Astrocyte (in vitro differentiated cells and primary cell): ENCODE measurements around the gene DCTN5. TPM values are rescaled to one million over a fixed set of nuclear protein-coding genes. Genes with fewer than 3 reads are reported as not detected.

ENCODE experiments used
- DNase-seq: peaks from one replicate; pipeline ENCODE4 v3.0.0-alpha.2; 2010; ENCODE audit warnings: low read depth
- FAIRE-seq: peaks from 2 replicates; lab custom pipeline; 2011; peaks lifted over from hg19 to GRCh38; lab: Jason Lieb, UNC
- H2AFZ ChIP-seq: 2 replicates; pipeline ENCODE4 v1.6.0; 2012; ENCODE audit warnings: low read depth, low read length, inconsistent platforms
- H3K27ac ChIP-seq: 2 replicates; pipeline ENCODE4 v1.5.1; 2011; ENCODE audit warnings: low read depth, low read length, inconsistent platforms
- H3K27me3 ChIP-seq: 2 replicates; pipeline ENCODE4 v1.6.0; 2011; ENCODE audit warnings: low read length, inconsistent platforms; ENCODE audit not compliant: insufficient read depth
- H3K36me3 ChIP-seq: 2 replicates; pipeline ENCODE4 v1.5.1; 2011; ENCODE audit warnings: low read length, inconsistent platforms; ENCODE audit not compliant: insufficient read depth
- H3K4me1 ChIP-seq: 2 replicates; pipeline ENCODE4 v1.5.1; 2011; ENCODE audit warnings: low read length, inconsistent platforms; ENCODE audit not compliant: insufficient read depth
- H3K4me2 ChIP-seq: 2 replicates; pipeline ENCODE4 v1.6.0; 2012; ENCODE audit warnings: low read length, inconsistent platforms
- H3K4me3 ChIP-seq: 2 replicates; pipeline ENCODE4 v1.5.1; 2011; ENCODE audit warnings: low read depth, mild to moderate bottlenecking, low read length, inconsistent platforms; ENCODE audit not compliant: insufficient read depth
- H3K79me2 ChIP-seq: 2 replicates; pipeline ENCODE4 v1.6.0; 2012; ENCODE audit warnings: mild to moderate bottlenecking, low read length, inconsistent platforms; ENCODE audit not compliant: insufficient read depth
- H3K9ac ChIP-seq: 2 replicates; pipeline ENCODE4 v1.6.0; 2012; ENCODE audit warnings: mild to moderate bottlenecking, low read length, inconsistent platforms
- H3K9me3 ChIP-seq: 2 replicates; pipeline ENCODE4 v1.5.1; 2012; ENCODE audit warnings: low read depth, mild to moderate bottlenecking, low read length, inconsistent platforms; ENCODE audit not compliant: insufficient read depth
- H4K20me1 ChIP-seq: 2 replicates; pipeline ENCODE4 v1.6.0; 2012; ENCODE audit warnings: low read length, inconsistent platforms; ENCODE audit not compliant: insufficient read depth
- H3K27ac Mint-ChIP-seq: one replicate; pipeline ENCODE4 v1.8.0; 2021; ENCODE audit warnings: mild to moderate bottlenecking, mixed read lengths; ENCODE audit not compliant: unreplicated experiment
- H3K27me3 Mint-ChIP-seq: one replicate; pipeline ENCODE4 v1.8.0; 2021; ENCODE audit warnings: low read depth, mixed read lengths; ENCODE audit not compliant: unreplicated experiment
- H3K36me3 Mint-ChIP-seq: one replicate; pipeline ENCODE4 v1.8.0; 2021; ENCODE audit warnings: low read depth, mixed read lengths; ENCODE audit not compliant: unreplicated experiment
- H3K4me1 Mint-ChIP-seq: one replicate; pipeline ENCODE4 v1.8.0; 2021; ENCODE audit warnings: low read depth, mixed read lengths; ENCODE audit not compliant: unreplicated experiment
- H3K4me3 Mint-ChIP-seq: one replicate; pipeline ENCODE4 v1.8.0; 2021; ENCODE audit warnings: mild to moderate bottlenecking, moderate library complexity, mixed read lengths; ENCODE audit not compliant: unreplicated experiment
- H3K9me3 Mint-ChIP-seq: one replicate; pipeline ENCODE4 v1.8.0; 2021; ENCODE audit warnings: mild to moderate bottlenecking, mixed read lengths; ENCODE audit not compliant: unreplicated experiment
- EZH2 ChIP-seq: IDR thresholded peaks from 2 replicates; pipeline ENCODE4 v1.6.1; 2012; ENCODE audit warnings: mild to moderate bottlenecking, low read length, inconsistent platforms; ENCODE audit not compliant: insufficient read depth
- total RNA-seq: library from RNA; stranded (reverse); gene quantifications from 2 replicates; pipeline ENCODE4 v1.2.1, GENCODE V29; 2021
- TF ChIP-seq, protein P1 (sequence below): IDR thresholded peaks from 2 replicates; pipeline ENCODE4 v1.5.1; 2011; ENCODE audit warnings: low read depth, mild to moderate bottlenecking, inconsistent platforms, low read length, moderate library complexity; ENCODE audit not compliant: insufficient read depth

The DCTN5 gene
- total RNA-seq, 1 donor from 2014 or later = 117 TPM

DNA sequence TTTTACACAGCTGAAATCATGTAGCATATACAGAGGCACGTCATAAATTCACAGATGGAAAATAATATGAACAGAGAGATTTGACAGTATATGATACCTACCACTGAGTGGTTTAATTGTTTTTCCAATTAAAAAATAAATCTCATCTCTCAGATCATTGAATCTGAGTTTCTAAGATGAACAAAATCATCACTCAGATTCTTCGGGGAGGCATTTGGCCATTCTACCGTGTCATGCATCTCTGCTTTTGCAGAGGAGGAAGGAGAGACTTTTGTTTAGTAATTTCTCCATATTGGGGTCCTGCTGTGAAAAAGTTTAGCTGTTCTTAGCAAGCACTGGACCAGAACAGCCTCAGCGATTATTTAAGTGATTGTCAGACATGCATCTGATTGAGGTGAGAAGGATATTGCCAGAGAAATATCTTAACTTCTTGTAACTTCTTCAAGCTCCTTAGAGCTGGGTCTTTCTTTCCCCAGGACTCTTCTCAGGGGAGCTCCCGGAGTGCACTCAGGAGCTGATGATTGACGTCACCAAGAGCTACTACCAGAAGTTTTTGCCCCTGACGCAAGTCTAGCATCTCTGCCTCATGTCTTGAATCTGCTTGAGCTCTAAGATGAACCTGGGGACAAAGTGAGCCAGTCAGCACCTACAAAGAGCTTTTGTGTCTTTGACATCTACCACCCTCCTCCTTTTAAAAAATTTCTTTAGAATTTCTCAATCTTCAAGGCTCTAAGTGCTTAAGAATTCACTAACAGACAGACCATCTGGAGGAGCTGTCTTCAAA is 25.5 kb downstream of the DCTN5 start:
- Mint-ChIP-seq H3K4me1 (peaks cover 13% of the 10 kb centered on the region), H3K27me3 (no peaks in the 10 kb centered on the region), H3K4me3 (no peak overlapping the region), H3K36me3 (peaks cover 21% of the 10 kb centered on the region), H3K27ac (no peak overlapping the region), H3K9me3 (no peaks in the 10 kb centered on the region)
- H3K9ac ChIP-seq = no peak overlapping the region
- peaks cover 19% of the 10 kb centered on the region for H3K4me1 ChIP-seq
- no peak for FAIRE-seq
- peaks cover 45% of the 10 kb centered on the region for H4K20me1 ChIP-seq
- no peak overlapping the region for H2AFZ ChIP-seq
- no peak overlapping the region for H3K4me2 ChIP-seq
- TF ChIP-seq EZH2 = no peak
- TF ChIP-seq, protein P1, sequence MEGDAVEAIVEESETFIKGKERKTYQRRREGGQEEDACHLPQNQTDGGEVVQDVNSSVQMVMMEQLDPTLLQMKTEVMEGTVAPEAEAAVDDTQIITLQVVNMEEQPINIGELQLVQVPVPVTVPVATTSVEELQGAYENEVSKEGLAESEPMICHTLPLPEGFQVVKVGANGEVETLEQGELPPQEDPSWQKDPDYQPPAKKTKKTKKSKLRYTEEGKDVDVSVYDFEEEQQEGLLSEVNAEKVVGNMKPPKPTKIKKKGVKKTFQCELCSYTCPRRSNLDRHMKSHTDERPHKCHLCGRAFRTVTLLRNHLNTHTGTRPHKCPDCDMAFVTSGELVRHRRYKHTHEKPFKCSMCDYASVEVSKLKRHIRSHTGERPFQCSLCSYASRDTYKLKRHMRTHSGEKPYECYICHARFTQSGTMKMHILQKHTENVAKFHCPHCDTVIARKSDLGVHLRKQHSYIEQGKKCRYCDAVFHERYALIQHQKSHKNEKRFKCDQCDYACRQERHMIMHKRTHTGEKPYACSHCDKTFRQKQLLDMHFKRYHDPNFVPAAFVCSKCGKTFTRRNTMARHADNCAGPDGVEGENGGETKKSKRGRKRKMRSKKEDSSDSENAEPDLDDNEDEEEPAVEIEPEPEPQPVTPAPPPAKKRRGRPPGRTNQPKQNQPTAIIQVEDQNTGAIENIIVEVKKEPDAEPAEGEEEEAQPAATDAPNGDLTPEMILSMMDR = no peak
- peaks cover 13% of the 10 kb centered on the region for H3K79me2 ChIP-seq
- H3K4me3 ChIP-seq = no peak overlapping the region
- no peaks in the 10 kb centered on the region for H3K9me3 ChIP-seq
- peaks cover 60% of the 10 kb centered on the region for H3K36me3 ChIP-seq
- H3K27me3 ChIP-seq = no peaks in the 10 kb centered on the region
- H3K27ac ChIP-seq = no peak overlapping the region
- no peak for DNase-seq

DNA sequence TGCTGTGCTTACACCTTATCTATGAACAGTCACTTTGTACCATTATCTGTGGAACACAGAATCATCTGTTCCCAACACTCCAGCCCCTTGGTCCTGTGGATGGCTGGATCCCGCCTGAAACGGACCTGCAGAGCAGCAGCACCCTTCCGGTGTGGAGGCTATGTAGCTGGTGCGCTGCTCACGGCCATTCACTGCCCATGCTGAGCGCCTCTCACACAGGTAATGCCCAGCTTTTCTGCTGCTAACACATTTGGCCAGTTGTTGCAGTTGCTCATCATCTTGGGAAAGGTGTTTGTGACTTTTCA is 26.0 kb downstream of the DCTN5 start:
- FAIRE-seq (no peak), DNase-seq (no peak)
- Histone ChIP-seq H3K79me2 (peaks cover 13% of the 10 kb centered on the region), H3K4me3 (no peak overlapping the region), H3K4me2 (no peak overlapping the region), H3K36me3 (peaks cover 59% of the 10 kb centered on the region), H3K4me1 (peaks cover 19% of the 10 kb centered on the region), H2AFZ (no peak overlapping the region), H3K27ac (no peak overlapping the region), H3K9ac (no peak overlapping the region), H4K20me1 (peaks cover 43% of the 10 kb centered on the region), H3K27me3 (no peaks in the 10 kb centered on the region), H3K9me3 (no peaks in the 10 kb centered on the region)
- H3K4me1 Mint-ChIP-seq = peaks cover 13% of the 10 kb centered on the region
- H3K4me3 Mint-ChIP-seq = no peak overlapping the region
- H3K9me3 Mint-ChIP-seq = no peaks in the 10 kb centered on the region
- TF ChIP-seq, protein P1 = no peak
- no peak overlapping the region for H3K27ac Mint-ChIP-seq
- H3K36me3 Mint-ChIP-seq = peaks cover 21% of the 10 kb centered on the region
- no peaks in the 10 kb centered on the region for H3K27me3 Mint-ChIP-seq

DNA sequence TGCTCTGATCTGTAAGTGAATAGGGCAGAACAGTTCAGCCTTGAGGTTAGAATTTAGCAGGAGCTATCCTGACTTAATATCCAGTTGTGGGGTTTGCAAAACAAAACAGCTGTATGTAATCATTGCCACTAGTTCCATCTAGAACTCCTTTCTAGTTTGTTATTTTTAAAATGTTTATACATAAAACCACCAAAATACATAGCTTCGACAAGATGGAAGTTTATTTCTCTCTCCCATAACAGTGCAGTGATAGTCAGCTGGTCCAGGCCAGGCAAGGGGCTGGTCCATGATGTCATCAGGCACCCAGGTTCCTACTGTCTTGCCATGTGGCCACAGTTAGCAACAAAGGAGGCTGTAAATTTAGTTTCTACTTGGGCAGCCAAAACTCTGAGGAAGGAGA is 27.0 kb downstream of the DCTN5 start:
- Mint-ChIP-seq H3K4me3 (no peak overlapping the region), H3K27me3 (no peaks in the 10 kb centered on the region), H3K9me3 (no peaks in the 10 kb centered on the region), H3K27ac (no peak overlapping the region), H3K36me3 (peaks cover 21% of the 10 kb centered on the region), H3K4me1 (peaks cover 13% of the 10 kb centered on the region)
- Histone ChIP-seq H3K9ac (no peak overlapping the region), H3K36me3 (peaks cover 52% of the 10 kb centered on the region), H3K27me3 (no peaks in the 10 kb centered on the region), H2AFZ (no peak overlapping the region), H3K9me3 (no peaks in the 10 kb centered on the region), H3K4me1 (peaks cover 19% of the 10 kb centered on the region), H3K27ac (no peak overlapping the region), H3K4me2 (no peak overlapping the region), H3K79me2 (peaks cover 16% of the 10 kb centered on the region), H4K20me1 (peaks cover 41% of the 10 kb centered on the region), H3K4me3 (no peak overlapping the region)
- no peak for DNase-seq
- no peak for FAIRE-seq
- TF ChIP-seq EZH2 = no peak
- TF ChIP-seq, protein P1 = no peak
